Astrocyte (in vitro differentiated cells and primary cell): ENCODE results near the gene TMEM170B. TPM values are rescaled to one million over a fixed set of nuclear protein-coding genes. Genes with fewer than 3 reads are reported as not detected.

ENCODE experiments used
- DNase-seq: peaks from one replicate; pipeline ENCODE4 v3.0.0-alpha.2; 2010; ENCODE audit warnings: low read depth
- FAIRE-seq: peaks from 2 replicates; lab custom pipeline; 2011; peaks lifted over from hg19 to GRCh38; lab: Jason Lieb, UNC
- H2AFZ ChIP-seq: 2 replicates; pipeline ENCODE4 v1.6.0; 2012; ENCODE audit warnings: low read depth, low read length, inconsistent platforms
- H3K27ac ChIP-seq: 2 replicates; pipeline ENCODE4 v1.5.1; 2011; ENCODE audit warnings: low read depth, low read length, inconsistent platforms
- H3K27me3 ChIP-seq: 2 replicates; pipeline ENCODE4 v1.6.0; 2011; ENCODE audit warnings: low read length, inconsistent platforms; ENCODE audit not compliant: insufficient read depth
- H3K36me3 ChIP-seq: 2 replicates; pipeline ENCODE4 v1.5.1; 2011; ENCODE audit warnings: low read length, inconsistent platforms; ENCODE audit not compliant: insufficient read depth
- H3K4me1 ChIP-seq: 2 replicates; pipeline ENCODE4 v1.5.1; 2011; ENCODE audit warnings: low read length, inconsistent platforms; ENCODE audit not compliant: insufficient read depth
- H3K4me2 ChIP-seq: 2 replicates; pipeline ENCODE4 v1.6.0; 2012; ENCODE audit warnings: low read length, inconsistent platforms
- H3K4me3 ChIP-seq: 2 replicates; pipeline ENCODE4 v1.5.1; 2011; ENCODE audit warnings: low read depth, mild to moderate bottlenecking, low read length, inconsistent platforms; ENCODE audit not compliant: insufficient read depth
- H3K79me2 ChIP-seq: 2 replicates; pipeline ENCODE4 v1.6.0; 2012; ENCODE audit warnings: mild to moderate bottlenecking, low read length, inconsistent platforms; ENCODE audit not compliant: insufficient read depth
- H3K9ac ChIP-seq: 2 replicates; pipeline ENCODE4 v1.6.0; 2012; ENCODE audit warnings: mild to moderate bottlenecking, low read length, inconsistent platforms
- H3K9me3 ChIP-seq: 2 replicates; pipeline ENCODE4 v1.5.1; 2012; ENCODE audit warnings: low read depth, mild to moderate bottlenecking, low read length, inconsistent platforms; ENCODE audit not compliant: insufficient read depth
- H4K20me1 ChIP-seq: 2 replicates; pipeline ENCODE4 v1.6.0; 2012; ENCODE audit warnings: low read length, inconsistent platforms; ENCODE audit not compliant: insufficient read depth
- H3K27ac Mint-ChIP-seq: one replicate; pipeline ENCODE4 v1.8.0; 2021; ENCODE audit warnings: mild to moderate bottlenecking, mixed read lengths; ENCODE audit not compliant: unreplicated experiment
- H3K27me3 Mint-ChIP-seq: one replicate; pipeline ENCODE4 v1.8.0; 2021; ENCODE audit warnings: low read depth, mixed read lengths; ENCODE audit not compliant: unreplicated experiment
- H3K36me3 Mint-ChIP-seq: one replicate; pipeline ENCODE4 v1.8.0; 2021; ENCODE audit warnings: low read depth, mixed read lengths; ENCODE audit not compliant: unreplicated experiment
- H3K4me1 Mint-ChIP-seq: one replicate; pipeline ENCODE4 v1.8.0; 2021; ENCODE audit warnings: low read depth, mixed read lengths; ENCODE audit not compliant: unreplicated experiment
- H3K4me3 Mint-ChIP-seq: one replicate; pipeline ENCODE4 v1.8.0; 2021; ENCODE audit warnings: mild to moderate bottlenecking, moderate library complexity, mixed read lengths; ENCODE audit not compliant: unreplicated experiment
- H3K9me3 Mint-ChIP-seq: one replicate; pipeline ENCODE4 v1.8.0; 2021; ENCODE audit warnings: mild to moderate bottlenecking, mixed read lengths; ENCODE audit not compliant: unreplicated experiment
- EZH2 ChIP-seq: IDR thresholded peaks from 2 replicates; pipeline ENCODE4 v1.6.1; 2012; ENCODE audit warnings: mild to moderate bottlenecking, low read length, inconsistent platforms; ENCODE audit not compliant: insufficient read depth
- total RNA-seq: library from RNA; stranded (reverse); gene quantifications from 2 replicates; pipeline ENCODE4 v1.2.1, GENCODE V29; 2021
- TF ChIP-seq, protein P1 (sequence below): IDR thresholded peaks from 2 replicates; pipeline ENCODE4 v1.5.1; 2011; ENCODE audit warnings: low read depth, mild to moderate bottlenecking, inconsistent platforms, low read length, moderate library complexity; ENCODE audit not compliant: insufficient read depth

TMEM170B gene
- total RNA-seq, 1 donor from 2014 or later: 2.5 TPM

DNA sequence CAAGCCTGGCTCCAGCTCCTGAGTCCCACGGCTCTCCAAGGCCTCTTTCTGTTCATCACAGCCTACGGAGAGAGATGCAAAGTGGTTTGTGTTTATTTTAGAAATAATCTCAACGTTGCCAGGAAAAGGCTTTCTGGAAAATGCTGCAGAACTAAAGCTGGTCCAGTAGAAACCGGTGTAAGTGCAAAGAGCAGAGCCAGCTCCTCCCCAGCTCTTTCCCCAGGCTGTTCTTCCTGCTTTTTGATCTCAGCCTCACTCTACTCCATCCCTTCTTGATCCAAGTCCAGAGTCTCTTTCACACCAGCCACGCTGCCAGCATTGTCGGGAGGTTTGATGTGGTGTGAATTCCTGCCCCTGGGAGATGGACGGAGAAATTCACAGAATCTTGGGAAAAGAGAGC is 69.8 kb downstream of the TMEM170B start:
- Mint-ChIP-seq H3K9me3 (peaks cover 2% of the 10 kb centered on the region), H3K27ac (no peak overlapping the region), H3K4me1 (peaks cover 23% of the 10 kb centered on the region), H3K27me3 (no peaks in the 10 kb centered on the region), H3K4me3 (no peak overlapping the region), H3K36me3 (peaks cover 3% of the 10 kb centered on the region)
- H3K4me3 ChIP-seq: no peak overlapping the region
- peak overlapping the region; percentile 92 for H3K27ac ChIP-seq
- no peak overlapping the region for H2AFZ ChIP-seq
- H3K4me1 ChIP-seq: peaks cover 36% of the 10 kb centered on the region
- no peak overlapping the region for H3K4me2 ChIP-seq
- no peaks in the 10 kb centered on the region for H4K20me1 ChIP-seq
- peak overlapping the region; percentile 20 for H3K9ac ChIP-seq
- H3K27me3 ChIP-seq: no peaks in the 10 kb centered on the region
- DNase-seq (peak; percentile 45), FAIRE-seq (peak; percentile 29)
- H3K9me3 ChIP-seq: no peaks in the 10 kb centered on the region
- TF ChIP-seq EZH2: no peak
- TF ChIP-seq, protein P1, sequence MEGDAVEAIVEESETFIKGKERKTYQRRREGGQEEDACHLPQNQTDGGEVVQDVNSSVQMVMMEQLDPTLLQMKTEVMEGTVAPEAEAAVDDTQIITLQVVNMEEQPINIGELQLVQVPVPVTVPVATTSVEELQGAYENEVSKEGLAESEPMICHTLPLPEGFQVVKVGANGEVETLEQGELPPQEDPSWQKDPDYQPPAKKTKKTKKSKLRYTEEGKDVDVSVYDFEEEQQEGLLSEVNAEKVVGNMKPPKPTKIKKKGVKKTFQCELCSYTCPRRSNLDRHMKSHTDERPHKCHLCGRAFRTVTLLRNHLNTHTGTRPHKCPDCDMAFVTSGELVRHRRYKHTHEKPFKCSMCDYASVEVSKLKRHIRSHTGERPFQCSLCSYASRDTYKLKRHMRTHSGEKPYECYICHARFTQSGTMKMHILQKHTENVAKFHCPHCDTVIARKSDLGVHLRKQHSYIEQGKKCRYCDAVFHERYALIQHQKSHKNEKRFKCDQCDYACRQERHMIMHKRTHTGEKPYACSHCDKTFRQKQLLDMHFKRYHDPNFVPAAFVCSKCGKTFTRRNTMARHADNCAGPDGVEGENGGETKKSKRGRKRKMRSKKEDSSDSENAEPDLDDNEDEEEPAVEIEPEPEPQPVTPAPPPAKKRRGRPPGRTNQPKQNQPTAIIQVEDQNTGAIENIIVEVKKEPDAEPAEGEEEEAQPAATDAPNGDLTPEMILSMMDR: no peak
- no peaks in the 10 kb centered on the region for H3K36me3 ChIP-seq
- H3K79me2 ChIP-seq: no peaks in the 10 kb centered on the region

DNA sequence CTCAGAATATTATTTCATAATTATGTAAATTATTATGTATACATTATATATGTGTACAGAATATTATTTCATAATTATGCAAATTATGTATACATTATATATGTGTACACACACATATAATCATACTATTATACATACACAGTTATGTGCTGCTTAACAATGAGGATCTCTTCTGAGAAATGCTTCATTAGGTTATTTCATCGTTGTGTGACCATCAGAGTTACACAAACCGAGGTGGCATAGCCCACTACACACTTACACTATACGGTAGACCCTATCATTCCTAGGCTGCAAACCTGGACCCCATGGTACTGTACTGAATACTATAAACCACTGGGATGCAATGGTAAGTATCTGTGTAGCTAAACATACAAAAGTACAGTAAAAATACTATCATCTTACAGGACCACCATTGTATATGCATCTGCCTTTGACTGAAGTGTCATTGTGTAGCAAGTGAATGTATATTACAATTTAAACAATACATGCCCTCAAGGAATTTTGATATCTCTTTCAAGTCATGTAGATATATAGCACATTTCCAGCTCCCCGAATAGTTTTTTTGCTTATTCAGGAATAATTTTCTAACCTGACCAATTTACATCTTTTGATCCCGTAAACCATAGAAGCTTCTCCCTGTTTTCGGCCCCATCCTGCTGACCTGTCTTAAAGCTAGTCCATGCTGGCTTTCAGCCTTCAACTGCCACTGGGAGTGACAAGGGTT is 71.2 kb downstream of the TMEM170B start:
- H3K27me3 ChIP-seq: no peaks in the 10 kb centered on the region
- H3K9me3 ChIP-seq: no peaks in the 10 kb centered on the region
- peaks cover 3% of the 10 kb centered on the region for H3K36me3 Mint-ChIP-seq
- no peaks in the 10 kb centered on the region for H3K27me3 Mint-ChIP-seq
- peaks cover 35% of the 10 kb centered on the region for H3K4me1 Mint-ChIP-seq
- H3K4me3 ChIP-seq: peak overlapping the region; percentile 20
- H3K4me2 ChIP-seq: peak overlapping the region; percentile 69
- no peak for DNase-seq
- peaks cover 46% of the 10 kb centered on the region for H3K4me1 ChIP-seq
- no peaks in the 10 kb centered on the region for H3K36me3 ChIP-seq
- H3K27ac Mint-ChIP-seq: peak overlapping the region; percentile 98
- no peak overlapping the region for H2AFZ ChIP-seq
- peak overlapping the region; percentile 92 for H3K27ac ChIP-seq
- peak overlapping the region; percentile 28 for H3K4me3 Mint-ChIP-seq
- no peaks in the 10 kb centered on the region for H4K20me1 ChIP-seq
- no peaks in the 10 kb centered on the region for H3K9me3 Mint-ChIP-seq
- no peaks in the 10 kb centered on the region for H3K79me2 ChIP-seq
- TF ChIP-seq, protein P1: no peak
- no peak for TF ChIP-seq EZH2
- peak; percentile 79 for FAIRE-seq
- H3K9ac ChIP-seq: peak overlapping the region; percentile 72
